NCI-H2107 (cell line): ENCODE results near the gene PRKACA.
A peak's percentile ranks its signal among the peaks of the same experiment; 100 is the strongest.
"Not testable (repeated sequence)": the region's sequence is repeated elsewhere in the genome, so short reads cannot be mapped to it uniquely, and the experiment has no call there.

Experiments used
- DNase-seq: peaks from one replicate; lab custom pipeline; 2025; lab: John Stamatoyannopoulos, UW

The PRKACA gene

DNA sequence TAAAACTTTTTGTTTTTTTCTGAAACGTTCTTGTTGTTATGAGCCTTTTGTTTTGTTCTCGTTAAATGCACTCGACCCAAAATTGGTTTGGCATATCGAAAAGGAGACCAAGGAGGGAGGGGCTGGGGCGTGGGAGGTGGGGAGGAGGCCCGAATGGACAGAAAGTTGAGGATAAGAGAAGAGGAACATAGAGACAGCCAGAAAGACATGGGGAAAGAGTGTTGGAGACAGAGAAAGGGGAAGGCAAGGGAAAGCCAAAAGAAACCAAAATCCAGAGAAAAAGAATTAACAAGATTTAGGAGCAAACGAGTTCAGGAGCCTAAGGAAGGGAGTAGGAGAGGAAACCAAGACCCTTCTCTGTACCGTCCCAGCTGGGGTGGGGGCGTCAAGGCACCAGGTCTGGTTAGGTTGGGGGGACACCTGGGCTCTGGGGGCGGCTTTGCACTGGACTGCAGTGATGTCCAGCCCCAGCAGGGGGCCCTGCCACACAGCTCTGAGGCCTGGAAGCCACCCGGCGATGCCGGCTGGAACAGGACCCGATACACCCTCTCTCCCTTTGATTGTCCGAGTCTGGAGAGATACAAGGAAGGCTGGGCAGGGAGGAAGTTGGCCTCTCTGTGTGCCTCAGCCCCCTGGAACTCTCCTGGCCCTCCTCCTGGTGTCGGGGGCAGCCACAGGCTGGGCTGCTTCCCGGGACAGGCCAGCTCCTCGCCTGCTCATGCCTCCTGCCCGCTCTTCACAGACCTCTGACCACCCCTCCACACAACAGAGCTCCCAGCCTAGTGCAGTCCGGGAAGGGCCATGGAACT lies 30.4 kb upstream of the PRKACA start:
- DNase-seq, result no peak

DNA sequence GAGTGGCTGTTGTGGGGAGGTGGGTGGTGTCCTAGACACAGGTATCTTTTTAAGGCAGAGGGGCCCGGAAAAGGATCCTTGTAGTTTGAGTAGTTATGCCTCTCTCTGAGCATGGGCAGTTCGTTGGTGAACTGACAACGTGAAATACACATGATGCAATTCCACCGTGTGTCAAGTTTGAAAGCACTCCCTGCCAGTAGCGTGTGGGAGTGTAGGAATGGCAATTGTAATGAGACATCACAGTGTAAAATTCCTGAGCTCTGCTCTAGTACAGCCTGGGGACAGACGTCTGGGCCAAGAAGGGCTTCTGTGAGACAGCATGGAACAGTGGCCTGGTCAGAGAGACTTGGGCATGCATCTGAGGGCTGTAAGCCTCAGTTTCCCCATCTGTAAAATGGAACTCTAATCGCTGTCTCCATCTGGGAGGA lies 29.2 kb upstream of the PRKACA start:
- no peak for DNase-seq

DNA sequence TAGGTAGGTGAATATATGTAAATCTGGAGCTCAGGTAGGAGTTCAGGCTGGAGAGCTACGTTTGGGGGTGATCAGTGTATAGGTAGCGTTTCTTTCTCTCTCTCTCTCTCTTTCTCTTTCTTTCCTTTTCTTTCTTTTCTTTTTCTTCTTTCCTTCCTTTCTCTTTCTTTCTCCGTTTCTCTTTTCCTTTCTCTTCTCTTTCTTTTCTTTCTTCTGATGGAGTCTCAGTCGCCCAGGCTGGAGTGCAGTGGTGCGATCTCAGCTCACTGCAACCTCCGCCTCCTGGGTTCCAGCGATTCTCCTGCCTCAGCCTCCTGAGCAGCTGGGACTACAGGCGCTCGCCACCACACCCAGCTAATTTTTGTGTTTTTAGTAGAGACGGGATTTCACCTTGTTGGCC lies 28.6 kb upstream of the PRKACA start:
- not testable (repeated sequence) for DNase-seq

DNA sequence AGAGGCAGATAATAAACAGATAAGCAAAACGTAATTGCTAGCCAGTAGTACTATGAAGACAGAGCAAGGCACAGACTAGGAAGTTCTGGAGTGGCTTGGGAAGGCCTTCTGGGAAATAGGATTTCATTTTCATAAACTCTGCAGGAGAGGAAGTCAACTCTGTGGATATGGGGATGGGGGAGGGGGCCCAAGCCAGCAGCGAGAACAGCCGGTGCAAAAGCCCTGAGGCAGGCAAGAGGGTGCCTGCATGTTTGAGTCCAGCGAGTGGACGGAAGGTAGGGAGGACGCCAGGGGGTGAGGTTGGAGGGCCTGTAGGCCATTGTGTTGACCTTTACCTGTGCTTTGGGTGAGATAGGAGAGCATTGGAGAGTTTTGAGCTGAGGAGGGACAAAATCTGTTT lies 27.8 kb upstream of the PRKACA start:
- no peak for DNase-seq

DNA sequence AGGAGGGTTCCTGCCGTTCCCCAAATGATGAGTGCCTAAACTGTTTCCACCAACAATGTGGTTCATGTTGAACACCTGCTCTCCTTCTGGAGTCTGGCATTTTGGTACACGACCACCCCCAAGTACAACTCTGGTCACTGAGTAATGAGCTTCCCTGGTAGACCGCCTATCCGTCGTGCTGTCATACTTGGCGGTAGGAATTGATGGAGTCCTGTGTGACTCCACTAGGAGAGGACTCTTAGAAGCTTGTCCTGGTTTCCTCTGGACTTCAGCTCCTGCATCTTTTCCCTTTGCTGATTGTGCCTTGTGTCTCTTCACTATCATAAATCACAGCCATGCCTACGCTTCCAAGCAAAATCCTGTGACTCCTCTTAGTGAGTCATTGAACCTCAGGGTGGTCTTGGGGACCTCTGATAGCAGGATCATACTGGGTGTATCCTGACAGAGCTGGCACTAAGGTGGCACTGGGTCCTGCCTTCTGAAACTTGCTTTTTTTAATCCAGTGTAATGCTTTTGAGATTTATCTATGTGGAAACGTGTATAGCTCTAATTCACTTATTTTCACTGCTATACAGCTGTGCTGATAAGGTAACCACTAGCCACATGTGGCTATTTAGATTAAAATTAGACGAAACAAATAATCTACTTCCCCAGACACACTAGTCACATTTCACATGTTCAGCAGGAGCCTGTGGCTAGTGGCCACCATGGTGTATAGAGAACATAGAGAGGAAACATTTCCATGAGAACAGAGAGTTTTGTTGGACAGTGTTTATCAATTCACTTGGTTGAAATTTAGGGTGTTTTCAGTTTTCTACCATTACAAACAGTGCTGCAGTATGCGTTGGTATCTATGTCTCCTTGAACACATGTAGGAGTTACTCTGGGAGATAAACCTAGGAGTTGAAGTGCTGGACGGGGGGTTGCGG lies 25.0 kb upstream of the PRKACA start:
- no peak for DNase-seq

DNA sequence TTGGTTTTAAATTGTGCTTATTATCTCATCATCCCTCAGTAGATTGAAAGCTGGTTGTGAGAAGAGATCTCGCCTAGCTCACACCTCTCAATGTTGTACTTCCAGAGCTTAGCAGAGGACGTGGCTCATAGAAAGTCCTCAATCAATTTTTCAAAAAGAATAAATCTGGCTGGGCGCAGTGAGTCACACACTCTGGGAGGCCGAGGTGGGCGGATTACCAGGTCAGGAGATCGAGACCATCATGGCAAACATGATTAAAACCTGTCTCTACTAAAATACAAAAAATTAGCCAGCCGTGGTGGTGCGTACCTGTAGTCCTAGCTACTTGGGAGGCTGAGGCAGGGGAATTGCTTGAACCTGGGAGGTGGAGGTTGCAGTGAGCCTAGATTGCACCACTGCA lies 23.5 kb upstream of the PRKACA start:
- DNase-seq, result no peak

DNA sequence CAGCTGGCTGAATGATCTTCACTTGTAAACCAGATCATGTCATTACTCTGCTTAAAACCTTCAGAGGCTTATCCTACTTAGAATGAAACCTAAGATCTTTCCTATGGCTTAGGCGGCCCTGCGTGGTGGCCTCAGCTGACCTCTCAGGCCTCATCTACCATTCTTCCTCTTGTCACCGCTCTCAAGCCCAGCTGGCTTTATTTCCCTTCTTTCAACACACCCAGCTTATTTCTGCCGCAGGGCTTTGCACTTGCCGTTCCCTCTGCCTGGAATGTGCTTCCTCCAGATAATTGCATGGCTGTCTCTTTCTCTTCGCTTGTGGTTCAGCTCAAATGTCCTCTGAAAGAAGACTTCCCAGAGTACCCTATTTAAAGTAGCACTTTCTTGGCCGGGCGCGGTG lies 22.4 kb upstream of the PRKACA start:
- no peak for DNase-seq

DNA sequence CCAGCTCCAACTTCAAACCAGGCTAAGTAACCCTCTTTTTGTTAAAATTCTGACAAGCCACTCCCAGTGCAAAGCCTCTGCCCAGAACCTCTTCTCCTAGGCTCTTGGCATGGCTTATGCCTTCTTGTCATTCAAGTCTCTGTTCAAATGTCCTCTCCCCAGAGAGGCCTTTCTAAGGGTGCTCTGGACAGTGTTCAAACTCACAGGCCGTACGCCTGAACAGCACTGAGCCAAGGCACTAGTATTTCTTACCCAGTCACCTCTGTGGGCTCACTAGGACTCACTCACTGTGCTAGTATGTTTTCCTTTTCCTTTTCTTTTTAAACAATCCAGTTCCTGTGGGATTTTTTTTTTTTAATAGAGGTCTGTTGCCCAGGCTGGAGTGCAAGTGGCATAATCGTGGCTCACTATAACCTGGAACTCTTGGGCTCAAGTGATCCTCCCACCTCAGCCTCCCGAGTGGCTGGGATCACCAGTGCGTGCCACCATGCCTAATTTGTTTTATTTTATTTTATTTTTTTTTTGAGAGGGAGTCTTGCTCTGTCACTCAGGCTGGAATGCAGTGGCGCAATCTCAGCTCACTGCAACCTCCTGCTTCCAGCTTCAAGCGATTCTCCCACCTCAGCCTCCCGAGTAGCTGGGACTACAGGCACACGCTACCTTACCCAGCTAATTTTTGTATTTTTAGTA lies 21.2 kb upstream of the PRKACA start:
- no peak for DNase-seq

DNA sequence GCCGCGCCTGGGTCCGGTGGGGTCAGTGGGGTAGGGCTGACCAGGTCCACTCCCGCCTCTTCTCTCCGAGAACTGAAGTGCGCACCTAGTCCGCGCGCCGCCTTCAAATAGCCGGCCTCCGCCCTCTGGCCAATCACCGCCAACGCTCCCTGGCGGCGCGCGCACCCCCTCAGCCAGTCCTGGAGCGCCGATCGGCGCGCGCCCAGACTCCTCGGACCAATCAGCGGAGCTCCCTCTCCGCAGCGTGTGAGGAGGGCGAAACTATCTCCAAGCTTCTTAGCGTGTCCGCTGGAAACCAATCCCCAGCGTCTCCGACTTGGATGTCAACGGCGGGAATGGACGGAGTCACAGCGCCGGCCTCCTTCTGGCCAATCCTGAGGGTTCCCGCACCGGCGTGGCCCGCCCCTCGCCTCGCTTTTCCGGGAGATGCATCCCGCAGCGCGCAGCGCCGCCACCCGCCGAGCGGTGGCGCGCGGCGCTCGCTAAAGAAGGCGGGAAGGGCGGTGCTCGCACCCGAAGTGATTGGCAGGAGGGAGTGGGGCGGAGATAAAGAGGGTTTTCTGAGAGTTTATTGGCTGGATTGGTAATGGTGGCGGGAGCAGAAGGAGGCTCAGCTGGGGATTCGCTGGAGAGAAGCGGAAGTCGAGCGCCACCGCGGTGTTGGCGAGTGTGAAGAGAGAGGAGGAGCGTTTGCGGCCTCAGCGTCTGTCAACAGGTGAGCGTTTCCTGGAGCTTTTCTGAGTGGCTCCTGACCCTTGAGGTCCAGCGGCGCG lies 19.1 kb upstream of the PRKACA start, which contains the start of gene ASF1B:
Gene ASF1B, minus strand, starts transcription at position 81 of the 773 bp plus-strand sequence. CDS start 133 bp downstream, outside the sequence.
- DNase-seq, result peak; percentile 98

DNA sequence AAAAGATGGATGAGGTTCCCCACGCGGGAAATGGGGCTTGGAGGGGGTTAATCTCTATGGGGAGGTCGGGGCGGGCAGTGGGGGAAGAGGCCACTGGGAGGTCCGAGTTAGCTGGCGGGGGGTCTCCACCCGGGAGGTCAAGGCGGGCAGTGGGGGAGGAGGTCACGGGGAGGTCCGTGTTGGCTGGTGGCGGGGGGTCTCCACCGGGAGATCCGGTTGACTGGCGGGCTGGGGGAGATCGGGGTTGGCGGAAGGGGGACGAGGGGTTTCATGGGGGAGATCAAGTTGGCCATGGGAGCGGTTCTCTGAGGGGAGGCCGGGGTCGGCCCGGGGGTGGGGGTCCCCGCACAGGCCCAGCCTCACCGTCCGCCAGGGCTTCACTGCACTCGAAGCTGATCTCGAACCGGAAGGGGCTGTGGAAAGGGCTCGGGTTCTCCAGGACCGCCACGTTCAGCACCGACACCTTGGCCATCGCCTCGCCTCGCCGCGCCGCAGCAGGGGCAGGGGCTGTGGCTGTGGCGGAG lies 18.5 kb upstream of the PRKACA start:
- DNase-seq, result no peak

DNA sequence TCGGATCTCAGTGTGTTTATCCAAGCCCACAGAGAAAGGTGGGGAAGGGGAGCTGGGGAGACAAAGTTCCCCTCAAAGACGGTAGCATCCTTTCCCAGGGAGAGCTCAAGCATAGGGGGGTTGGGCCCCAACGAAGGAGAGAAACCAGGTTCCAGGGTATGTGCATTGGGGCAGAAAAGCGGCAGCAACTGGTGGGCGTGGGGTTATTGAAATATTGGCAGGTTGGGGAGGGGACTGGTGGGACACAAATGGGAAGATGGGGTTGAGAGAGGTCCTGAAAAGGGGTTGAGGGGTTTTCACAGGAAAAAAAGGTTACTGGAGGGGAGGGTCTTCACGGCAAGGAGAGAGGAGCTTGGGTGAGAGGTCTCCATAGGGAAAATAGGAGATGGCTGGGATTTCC lies 17.8 kb upstream of the PRKACA start:
- no peak for DNase-seq

DNA sequence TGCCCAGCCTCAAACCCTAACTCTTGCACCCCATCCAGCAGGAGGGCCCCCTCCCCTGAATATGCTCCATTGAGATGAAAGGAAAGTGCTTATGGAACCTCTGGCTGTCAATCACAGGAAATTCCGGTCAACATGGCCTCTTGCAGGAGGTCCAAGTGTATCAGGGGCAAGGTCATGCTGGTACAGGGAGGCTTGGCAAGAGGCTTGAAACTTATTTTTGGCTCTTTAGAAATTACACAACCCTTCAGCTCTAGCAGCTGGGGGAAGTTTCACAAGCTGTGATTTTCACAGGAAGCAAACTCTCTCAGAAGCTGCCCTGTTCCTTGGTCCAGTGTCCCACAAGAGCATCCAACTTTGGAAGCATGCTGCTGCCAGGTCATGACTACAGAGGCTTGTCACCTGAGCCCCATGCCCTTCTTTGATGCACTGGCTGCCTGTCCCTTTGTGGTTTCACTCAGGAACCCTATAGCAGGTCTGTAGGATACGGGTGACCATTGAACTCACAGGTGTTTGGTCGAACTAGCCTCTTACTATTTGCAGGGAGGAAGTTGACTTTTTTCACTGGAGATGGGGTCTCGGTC lies 10.5 kb upstream of the PRKACA start:
- DNase-seq, result no peak

DNA sequence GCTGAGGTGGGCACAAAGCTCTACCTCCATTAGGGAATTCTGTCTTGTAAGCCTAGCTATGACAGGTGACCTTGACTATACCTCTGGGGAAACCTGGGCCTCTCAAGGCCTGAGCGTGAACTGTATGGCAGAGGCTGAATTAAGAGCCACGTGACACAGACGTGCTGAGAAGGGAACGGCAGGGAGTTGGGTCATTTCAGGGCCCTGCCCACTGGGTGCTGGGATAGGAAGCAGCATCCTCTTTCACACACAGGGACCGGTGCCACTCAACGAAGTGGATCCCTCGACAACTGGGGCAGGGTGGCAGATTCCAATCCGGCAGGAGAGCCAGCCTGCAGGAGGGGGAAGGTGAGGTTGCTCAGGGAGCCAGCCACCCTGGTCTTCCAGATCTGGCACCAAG lies 9.6 kb upstream of the PRKACA start:
- DNase-seq, result no peak

DNA sequence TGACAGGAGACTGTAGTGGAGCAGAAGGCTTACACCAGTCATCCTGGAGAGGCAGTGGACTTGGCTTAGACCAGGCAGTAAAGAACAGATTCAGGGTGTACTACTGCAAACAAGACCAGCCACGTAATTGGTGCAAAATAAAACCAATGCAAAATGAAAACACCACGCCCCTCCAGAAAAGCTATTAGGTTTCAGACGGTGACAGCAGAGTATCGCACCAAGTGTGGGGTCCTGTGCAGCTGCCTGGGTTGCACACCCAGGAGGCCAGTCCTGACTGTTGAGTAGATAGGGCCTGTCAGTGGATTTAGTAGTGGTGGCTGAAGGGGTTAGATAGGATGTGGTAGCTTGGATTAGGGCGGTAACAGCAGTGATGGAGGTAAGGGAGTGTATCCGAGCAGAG lies 5.4 kb upstream of the PRKACA start:
- DNase-seq, result no peak

DNA sequence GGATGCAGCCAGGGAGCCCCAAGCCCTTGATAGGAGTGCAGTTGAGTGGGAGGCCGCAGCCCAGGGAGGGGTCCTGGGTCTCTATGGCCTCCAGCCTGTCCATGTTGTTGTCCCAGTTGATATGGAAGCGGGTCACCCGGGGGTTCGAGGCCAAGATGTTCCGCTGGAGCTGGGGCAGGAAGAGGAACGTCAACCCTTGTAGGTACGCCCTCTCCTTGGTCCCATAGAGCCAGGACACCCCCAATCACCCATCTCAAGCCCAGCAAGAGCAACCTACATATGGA lies 2.9 kb upstream of the PRKACA start:
- DNase-seq, result no peak

DNA sequence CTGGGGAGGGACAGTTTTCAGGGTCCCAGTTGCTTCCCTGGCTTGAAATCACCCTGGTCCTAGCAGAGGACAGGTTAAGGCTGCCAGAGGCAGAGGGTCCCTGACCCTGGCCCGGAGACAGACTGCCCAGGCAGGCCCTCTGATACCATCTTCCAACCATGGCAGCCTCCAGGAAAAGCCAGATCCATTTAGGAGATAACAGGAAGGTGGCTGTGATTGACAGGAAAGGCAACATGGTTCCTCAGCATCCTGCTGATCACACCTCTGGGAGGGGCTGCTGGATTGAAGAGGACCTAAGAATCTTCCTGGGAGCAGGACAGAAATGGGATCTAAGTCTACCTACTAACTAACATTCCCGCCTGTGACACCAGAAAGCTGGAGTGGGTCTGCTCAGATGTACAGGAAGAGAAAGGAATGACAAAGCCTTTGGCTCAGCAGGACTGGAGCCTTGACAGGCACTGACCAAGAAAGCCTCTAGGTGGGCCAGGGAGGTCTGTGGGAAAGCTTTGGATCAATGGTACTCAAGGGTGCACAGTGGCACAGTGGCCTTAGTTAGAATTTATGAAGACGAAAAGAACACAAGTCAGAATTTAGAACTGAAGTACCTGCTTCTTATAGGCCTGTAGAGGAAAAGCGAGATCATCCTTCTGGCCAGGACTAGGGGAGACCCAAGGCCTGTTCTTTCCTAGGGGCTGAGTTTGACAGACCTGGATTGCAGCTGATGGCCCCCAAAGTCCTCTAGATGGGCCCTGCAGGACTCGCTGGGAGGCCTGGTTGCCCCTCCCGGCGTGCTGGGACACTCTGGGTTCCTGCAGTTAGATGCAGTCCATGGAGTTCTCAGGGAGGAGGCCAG lies 2.3 kb upstream of the PRKACA start:
- DNase-seq, result no peak

DNA sequence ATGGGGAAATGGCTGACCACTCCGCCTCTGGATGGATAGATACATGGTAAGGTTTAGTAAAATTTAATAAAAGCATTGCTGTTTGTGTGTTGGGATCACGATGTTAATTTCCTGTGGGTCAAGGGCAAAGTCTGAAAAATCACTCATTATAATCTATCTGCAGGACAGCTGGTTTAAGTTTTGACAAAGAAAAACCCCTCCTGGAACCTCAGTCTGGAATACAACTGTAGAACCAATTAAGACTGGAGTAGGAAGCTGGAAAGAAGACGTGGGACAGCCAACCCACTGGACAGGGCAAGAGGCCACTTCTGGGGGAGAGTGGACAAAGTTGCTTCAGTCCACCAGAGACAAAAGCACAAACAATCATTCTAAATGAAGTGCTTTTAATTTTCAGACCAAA lies 1.6 kb upstream of the PRKACA start:
- DNase-seq, result no peak

DNA sequence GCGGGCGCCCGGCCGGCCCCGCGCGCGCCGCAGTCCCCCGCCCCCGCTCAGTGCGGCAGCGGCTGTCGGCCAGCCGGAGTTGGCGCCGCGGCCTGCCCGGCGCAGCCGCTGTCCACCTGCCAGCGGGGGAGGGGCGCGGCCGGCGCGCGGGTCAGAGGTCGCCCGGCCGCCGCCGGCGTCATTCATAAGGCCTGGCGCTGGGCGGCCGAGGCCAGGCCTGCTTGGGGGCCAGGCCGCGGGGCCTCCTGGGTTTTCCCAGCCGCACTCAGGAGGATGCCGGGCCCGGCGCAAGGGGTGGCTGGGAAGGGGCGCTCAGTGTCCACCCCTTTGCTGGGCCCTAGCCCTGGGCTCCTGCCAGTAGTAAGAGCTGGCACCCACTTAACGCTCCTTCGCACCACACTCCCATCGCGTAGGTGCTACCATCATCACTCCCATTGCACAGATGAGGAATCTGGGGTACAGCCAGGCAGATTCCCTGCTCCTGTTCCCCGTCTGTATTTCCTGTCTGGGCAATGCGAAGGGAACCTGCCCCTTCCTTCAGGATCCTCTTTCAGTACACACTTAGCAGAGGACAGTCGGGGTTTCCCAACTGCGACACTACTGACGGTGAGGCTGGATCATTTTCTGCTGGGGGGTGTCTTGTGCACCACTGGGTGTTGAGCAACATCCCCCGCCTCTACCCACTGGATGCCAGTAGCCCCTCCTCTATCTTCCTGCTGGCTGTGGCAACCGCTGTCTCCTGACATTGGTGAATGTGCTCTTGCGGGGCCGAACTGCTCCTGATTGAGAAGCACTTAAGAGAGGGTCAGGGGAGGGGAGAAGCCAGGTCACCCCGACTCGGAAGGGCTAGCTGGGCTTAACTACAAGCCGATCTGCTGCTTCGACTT lies 846 bp upstream of the PRKACA start:
- DNase-seq, result no peak

DNA sequence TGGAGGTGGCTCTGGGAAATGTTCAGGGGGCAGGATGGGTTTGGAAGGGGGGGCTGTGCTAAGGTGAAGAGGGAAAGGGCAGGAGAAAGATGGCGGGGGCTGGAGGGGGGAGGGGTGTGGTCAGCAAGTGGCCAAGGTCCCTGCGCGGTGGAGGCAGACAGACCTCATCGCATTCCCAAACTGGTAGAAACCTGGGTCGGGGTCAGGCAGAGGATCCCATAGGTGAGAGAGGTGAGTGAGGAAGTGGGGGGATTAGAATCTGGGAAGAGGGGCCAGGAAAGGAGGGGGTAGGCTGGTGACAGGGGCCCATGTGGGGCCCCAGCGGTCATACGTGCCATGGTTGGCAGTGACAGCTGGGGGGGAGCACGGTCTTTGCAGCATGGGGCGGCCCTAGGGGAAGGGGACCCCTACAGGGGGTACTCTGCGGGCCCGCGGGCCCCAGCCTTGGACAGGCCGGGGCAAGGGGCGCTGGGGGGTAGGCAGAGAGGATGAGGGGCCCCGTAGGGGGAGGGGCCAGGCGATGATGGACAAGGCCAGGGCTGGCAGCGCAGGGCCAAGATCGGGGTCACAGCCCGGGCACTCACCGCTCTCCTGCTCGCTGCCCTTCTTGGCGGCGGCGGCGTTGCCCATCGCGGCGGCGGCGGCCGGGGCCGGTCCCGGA lies 514 bp downstream of the PRKACA start:
- DNase-seq, result no peak
